ENCODE measurements around the gene STRIP1. TPM values are rescaled to one million over a fixed set of nuclear protein-coding genes. Genes with fewer than 3 reads are reported as not detected.

STRIP1 gene
- total and polyA plus RNA-seq, 2 donors (not counting 3 experiments of a cell fraction or from before 2014, with no cell fraction given), result 26.2 to 42.1 TPM

DNA sequence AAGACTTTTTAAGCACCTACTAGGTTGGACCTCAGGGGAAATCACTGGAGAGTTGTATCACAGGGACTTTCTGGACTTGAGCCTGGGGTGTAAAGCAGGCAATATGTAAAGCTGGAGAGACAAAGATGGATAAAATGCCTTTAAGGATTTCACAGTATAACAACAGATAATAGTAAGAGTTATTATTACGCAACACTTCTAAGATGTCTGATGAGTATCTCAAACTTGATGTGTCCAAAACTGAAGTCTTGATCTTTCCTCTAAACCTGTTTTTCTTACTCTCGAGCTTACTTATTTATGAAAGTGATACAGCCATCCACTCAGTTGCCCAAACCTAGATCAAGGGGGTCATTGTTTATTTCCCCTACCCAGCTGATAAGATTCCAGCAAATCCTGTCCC is 2.1 kb upstream of the STRIP1 start:
- no peaks in the 10 kb centered on the region for H3K9me1 ChIP-seq (replicated peaks; ENCODE audit: control insufficient read depth, extremely low read depth, insufficient read depth, low read length)
- no peaks in the 10 kb centered on the region for H3K9me3 ChIP-seq (replicated peaks; ENCODE audit: control insufficient read depth, insufficient read depth, low read length)
- TF ChIP-seq FOS (IDR thresholded peaks at IDR 0.05; ENCODE audit: borderline replicate concordance, insufficient read depth, low read length), result no peak
- TF ChIP-seq POLR2AphosphoS5 (IDR thresholded peaks at IDR 0.05; ENCODE audit: insufficient read depth, low read depth, low read length), result no peak
- TF ChIP-seq JUN (IDR thresholded peaks at IDR 0.05; ENCODE audit: borderline replicate concordance, insufficient read depth, insufficient read length, low read depth), result no peak
- TF ChIP-seq MAX (IDR thresholded peaks at IDR 0.05; ENCODE audit: insufficient read depth, insufficient read length), result no peak
- no peak for TF ChIP-seq GATA2 (IDR thresholded peaks at IDR 0.05; ENCODE audit: insufficient read depth, insufficient read length, low read depth, low read length)
- no peak for TF ChIP-seq MYC (IDR thresholded peaks at IDR 0.05; ENCODE audit: low read depth, low read length)
- TF ChIP-seq POLR2A (IDR thresholded peaks at IDR 0.05; ENCODE audit: low read depth, low read length), result no peak
- TF ChIP-seq, protein P1, sequence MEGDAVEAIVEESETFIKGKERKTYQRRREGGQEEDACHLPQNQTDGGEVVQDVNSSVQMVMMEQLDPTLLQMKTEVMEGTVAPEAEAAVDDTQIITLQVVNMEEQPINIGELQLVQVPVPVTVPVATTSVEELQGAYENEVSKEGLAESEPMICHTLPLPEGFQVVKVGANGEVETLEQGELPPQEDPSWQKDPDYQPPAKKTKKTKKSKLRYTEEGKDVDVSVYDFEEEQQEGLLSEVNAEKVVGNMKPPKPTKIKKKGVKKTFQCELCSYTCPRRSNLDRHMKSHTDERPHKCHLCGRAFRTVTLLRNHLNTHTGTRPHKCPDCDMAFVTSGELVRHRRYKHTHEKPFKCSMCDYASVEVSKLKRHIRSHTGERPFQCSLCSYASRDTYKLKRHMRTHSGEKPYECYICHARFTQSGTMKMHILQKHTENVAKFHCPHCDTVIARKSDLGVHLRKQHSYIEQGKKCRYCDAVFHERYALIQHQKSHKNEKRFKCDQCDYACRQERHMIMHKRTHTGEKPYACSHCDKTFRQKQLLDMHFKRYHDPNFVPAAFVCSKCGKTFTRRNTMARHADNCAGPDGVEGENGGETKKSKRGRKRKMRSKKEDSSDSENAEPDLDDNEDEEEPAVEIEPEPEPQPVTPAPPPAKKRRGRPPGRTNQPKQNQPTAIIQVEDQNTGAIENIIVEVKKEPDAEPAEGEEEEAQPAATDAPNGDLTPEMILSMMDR (IDR thresholded peaks at IDR 0.05; ENCODE audit: extremely low read depth in 1 of 2, insufficient read depth in 1 of 2, low read depth in 1 of 2, low read length in 2 of 2), result no peak
- no peak for TF ChIP-seq EZH2 (IDR thresholded peaks at IDR 0.05; ENCODE audit: borderline replicate concordance, low read depth, low read length, severe bottlenecking)
- H2AFZ ChIP-seq (ENCODE audit: low read depth, low read length), result no peak overlapping the region
- H3K9ac ChIP-seq (replicated peaks; ENCODE audit: extremely low read depth, insufficient read depth, low read length), result no peak overlapping the region
- intact Hi-C loops (cut with micrococcal nuclease), result loop anchor here (5.0 to 10.0 kb wide), 2 partner anchors 938 to 1475 kb away; partner anchors contain the start of gene TMEM167B
- no peak for FAIRE-seq
- H3K4me3 ChIP-seq (replicated peaks in 1 of 3; ENCODE audit: insufficient read depth in 1 of 3, low read depth in 1 of 3, low read length in 3 of 3), result no peak overlapping the region
- ChIA-PET CTCF (interaction anchor here (0.9 kb wide), 1 partner anchor 428 kb away, joined by 4 read pairs; no protein-coding TSS in a partner anchor), POLR2A (no interaction called here)
- no peak overlapping the region for H3K4me2 ChIP-seq (ENCODE audit: insufficient read depth, low read length)
- no peaks in the 10 kb centered on the region for H4K20me1 ChIP-seq (replicated peaks; ENCODE audit: control insufficient read depth, extremely low read depth, insufficient read depth, low read length)
- no peak for DNase-seq (ENCODE audit: low read depth, low spot score)
- H3K27me3 ChIP-seq (ENCODE audit: control insufficient read depth in 2 of 2, insufficient read depth in 2 of 2, low read length in 2 of 2), result no peaks in the 10 kb centered on the region
- peaks cover 25% of the 10 kb centered on the region for H3K79me2 ChIP-seq (ENCODE audit: control insufficient read depth, insufficient read depth, low read length)
- no peaks in the 10 kb centered on the region for H3K36me3 ChIP-seq (ENCODE audit: control insufficient read depth in 2 of 2, extremely low read depth in 1 of 2, insufficient read depth in 2 of 2, low read length in 2 of 2)
- dilution Hi-C loops (cut with MboI; ENCODE audit: extremely low pct_ligation_motif_present, low sequenced_read_pairs), result no loop called here
- H3K4me1 ChIP-seq (ENCODE audit: control insufficient read depth, extremely low read depth, insufficient read depth, low read length), result peaks cover 9% of the 10 kb centered on the region
- BruUV-seq (replicated peaks), result no TSS peak
- H3K27ac ChIP-seq (ENCODE audit: insufficient read depth, low read depth, low read length), result no peak overlapping the region

All from endothelial cell of umbilical vein (primary cell).